Measurements from ENCODE around the gene PLD6. TPM values are rescaled to one million over a fixed set of nuclear protein-coding genes. Genes with fewer than 3 reads are reported as not detected.

PLD6 gene
- total RNA-seq, 1 experiment from 2014 or later, result 0.09 TPM

GRCh38 chr17:17180741-17181525 lies 25.2 kb downstream of the PLD6 start:
- Histone ChIP-seq H3K79me1 (ENCODE audit: insufficient read depth, low read depth, low read length, poor library complexity, severe bottlenecking) (no peaks in the 10 kb centered on the region), H3K9ac (ENCODE audit: extremely low read depth, insufficient read length, low read length) (no peak overlapping the region), H3K18ac (ENCODE audit: insufficient read length, low read depth, low read length) (no peak overlapping the region), H3K79me2 (ENCODE audit: insufficient read depth, low read length) (no peaks in the 10 kb centered on the region), H2BK20ac (ENCODE audit: low read depth, low read length, poor library complexity, severe bottlenecking) (no peak overlapping the region), H3K56ac (ENCODE audit: insufficient read length, low read depth, low read length) (no peak overlapping the region), H2BK120ac (ENCODE audit: low read depth, low read length, poor library complexity, severe bottlenecking) (no peak overlapping the region), H3K14ac (ENCODE audit: insufficient read depth, low read length) (no peak overlapping the region), H3K4ac (ENCODE audit: low read depth, low read length) (no peak overlapping the region), H3K9me3 (ENCODE audit: control insufficient read depth, low read depth, low read length) (no peaks in the 10 kb centered on the region), H3K4me1 (ENCODE audit: insufficient read depth, low read length) (no peaks in the 10 kb centered on the region), H2BK5ac (ENCODE audit: insufficient read length, low read length) (no peak overlapping the region), H2BK12ac (ENCODE audit: insufficient read length, low read depth, low read length) (no peak overlapping the region), H4K91ac (ENCODE audit: insufficient read length, low read depth, low read length) (no peak overlapping the region), H2BK15ac (ENCODE audit: low read depth, low read length) (no peak overlapping the region), H2AFZ (ENCODE audit: low read length) (no peak overlapping the region), H3K4me2 (ENCODE audit: insufficient read depth, insufficient read length, low read length) (no peak overlapping the region), H3T11ph (ENCODE audit: low read length) (no peak overlapping the region), H3K27ac (ENCODE audit: insufficient read length, low read depth, low read length) (no peak overlapping the region), H3K23me2 (ENCODE audit: insufficient read length, low read depth, low read length, poor library complexity, severe bottlenecking) (no peaks in the 10 kb centered on the region), H3K27me3 (ENCODE audit: insufficient read depth, low read length) (no peaks in the 10 kb centered on the region), H4K5ac (ENCODE audit: insufficient read length, low read depth, low read length) (no peak overlapping the region), H4K8ac (replicated peaks; ENCODE audit: insufficient read length, low read depth, low read length) (no peak overlapping the region), H2AK5ac (ENCODE audit: insufficient read length, low read length) (no peak overlapping the region), H4K20me1 (ENCODE audit: control insufficient read depth, insufficient read depth, insufficient read length) (no peaks in the 10 kb centered on the region), H3K23ac (ENCODE audit: insufficient read length, low read depth, low read length) (no peak overlapping the region)
- Mint-ChIP-seq H3K4me3 (no peak overlapping the region), H3K9me3 (no peaks in the 10 kb centered on the region), H3K36me3 (ENCODE audit: insufficient read depth in 1 of 3, low read depth in 3 of 3) (peaks cover 24 to 66% (median 53%) of the 10 kb centered on the region in 3 experiments; a peak in 6 of 7 replicates), H3K4me1 (peaks cover 3 to 14% of the 10 kb centered on the region in 2 experiments), H3K27me3 (ENCODE audit: low read depth) (no peaks in the 10 kb centered on the region), H3K27ac (peak overlapping the region in 1 of 3 experiments; percentile 86; a peak in 2 of 7 replicates)
- no peak for DNase-seq
- no peak for TF ChIP-seq CTCF (conservative IDR thresholded peaks at IDR 0.05)
- no CpG with 5 or more reads among the region's 13 CpGs for WGBS (ENCODE audit: extremely low coverage, insufficient read length, low lambda C conversion rate)

All from H9 (cell line).